H9 (cell line): Measurements from ENCODE around the gene FAXDC2. TPM values are rescaled to one million over a fixed set of nuclear protein-coding genes. Genes with fewer than 3 reads are reported as not detected.
A peak's percentile ranks its signal among the peaks of the same experiment; 100 is the strongest.

Source experiments
- DNase-seq: peaks from one replicate; pipeline ENCODE4 v3.0.0-alpha.2; 2017
- H2AFZ ChIP-seq: one replicate; pipeline ENCODE4 v1.6.1; 2013; ENCODE audit warnings: mild to moderate bottlenecking, low read length, control low read depth, moderate library complexity
- H2AK5ac ChIP-seq: 2 replicates; pipeline ENCODE4 v1.6.1; 2013; ENCODE audit warnings: low read length, control low read depth, mixed read lengths; ENCODE audit not compliant: insufficient read length
- H2BK120ac ChIP-seq: one replicate; pipeline ENCODE4 v1.6.1; 2013; ENCODE audit warnings: low read depth, mild to moderate bottlenecking, low read length, control low read depth, inconsistent platforms; ENCODE audit not compliant: poor library complexity, severe bottlenecking
- H2BK12ac ChIP-seq: 2 replicates; pipeline ENCODE4 v1.6.1; 2013; ENCODE audit warnings: low read length, control low read depth, mixed read lengths, low read depth; ENCODE audit not compliant: insufficient read length
- H2BK15ac ChIP-seq: 2 replicates; pipeline ENCODE4 v1.6.1; 2013; ENCODE audit warnings: low read depth, low read length, control low read depth
- H2BK20ac ChIP-seq: one replicate; pipeline ENCODE4 v1.6.1; 2013; ENCODE audit warnings: low read depth, mild to moderate bottlenecking, low read length, control low read depth, inconsistent platforms; ENCODE audit not compliant: poor library complexity, severe bottlenecking
- H2BK5ac ChIP-seq: 2 replicates; pipeline ENCODE4 v1.6.1; 2013; ENCODE audit warnings: low read length, control low read depth, mixed read lengths; ENCODE audit not compliant: insufficient read length
- H3K14ac ChIP-seq: 2 replicates; pipeline ENCODE4 v1.6.1; 2013; ENCODE audit warnings: low read length, control low read depth; ENCODE audit not compliant: insufficient read depth
- H3K18ac ChIP-seq: 2 replicates; pipeline ENCODE4 v1.6.1; 2013; ENCODE audit warnings: low read depth, mild to moderate bottlenecking, mixed read lengths, low read length, control low read depth; ENCODE audit not compliant: insufficient read length
- H3K23ac ChIP-seq: 2 replicates; pipeline ENCODE4 v1.6.1; 2013; ENCODE audit warnings: low read length, control low read depth, mixed read lengths, low read depth; ENCODE audit not compliant: insufficient read length
- H3K23me2 ChIP-seq: 2 replicates; pipeline ENCODE4 v1.6.1; 2013; ENCODE audit warnings: low read depth, mild to moderate bottlenecking, mixed read lengths, low read length, control low read depth; ENCODE audit not compliant: insufficient read length, poor library complexity, severe bottlenecking
- H3K27ac ChIP-seq: 2 replicates; pipeline ENCODE4 v1.5.1; 2013; ENCODE audit warnings: low read length, control low read depth, mixed read lengths, low read depth; ENCODE audit not compliant: insufficient read length
- H3K27me3 ChIP-seq: 2 replicates; pipeline ENCODE4 v1.6.1; 2013; ENCODE audit warnings: low read length, control low read depth, inconsistent platforms; ENCODE audit not compliant: insufficient read depth
- H3K4ac ChIP-seq: 2 replicates; pipeline ENCODE4 v1.6.1; 2013; ENCODE audit warnings: low read depth, mild to moderate bottlenecking, control low read depth, inconsistent platforms, low read length, moderate library complexity
- H3K4me1 ChIP-seq: 2 replicates; pipeline ENCODE4 v1.6.1; 2013; ENCODE audit warnings: low read length, control low read depth, inconsistent platforms; ENCODE audit not compliant: insufficient read depth
- H3K4me2 ChIP-seq: 2 replicates; pipeline ENCODE4 v1.6.1; 2013; ENCODE audit warnings: low read length, control low read depth, mixed read lengths; ENCODE audit not compliant: insufficient read length, insufficient read depth
- H3K56ac ChIP-seq: 2 replicates; pipeline ENCODE4 v1.6.1; 2013; ENCODE audit warnings: low read depth, mild to moderate bottlenecking, mixed read lengths, low read length, control low read depth; ENCODE audit not compliant: insufficient read length
- H3K79me1 ChIP-seq: 2 replicates; pipeline ENCODE4 v1.6.1; 2013; ENCODE audit warnings: low read depth, mild to moderate bottlenecking, moderate library complexity, low read length, control low read depth, inconsistent platforms; ENCODE audit not compliant: insufficient read depth, poor library complexity, severe bottlenecking
- H3K79me2 ChIP-seq: 2 replicates; pipeline ENCODE4 v1.6.1; 2013; ENCODE audit warnings: low read length, control low read depth, inconsistent platforms; ENCODE audit not compliant: insufficient read depth
- H3K9ac ChIP-seq: 2 replicates; pipeline ENCODE4 v1.6.1; 2013; ENCODE audit warnings: low read length, control low read depth, mixed read lengths; ENCODE audit not compliant: insufficient read length; ENCODE audit errors: extremely low read depth
- H3K9me3 ChIP-seq: one replicate; pipeline ENCODE4 v1.6.1; 2013; ENCODE audit warnings: low read depth, low read length, inconsistent platforms; ENCODE audit not compliant: control insufficient read depth
- H3T11ph ChIP-seq: one replicate; pipeline ENCODE4 v1.6.1; 2013; ENCODE audit warnings: mild to moderate bottlenecking, low read length, control low read depth, inconsistent platforms
- H4K20me1 ChIP-seq: one replicate; pipeline ENCODE4 v1.6.1; 2013; ENCODE audit not compliant: control insufficient read depth, insufficient read length, insufficient read depth
- H4K5ac ChIP-seq: 2 replicates; pipeline ENCODE4 v1.6.1; 2013; ENCODE audit warnings: low read depth, mild to moderate bottlenecking, mixed read lengths, low read length, control low read depth; ENCODE audit not compliant: insufficient read length
- H4K8ac ChIP-seq: replicated peaks from 2 replicates; pipeline ENCODE4 v1.6.1; 2013; ENCODE audit warnings: low read length, control low read depth, mixed read lengths, low read depth; ENCODE audit not compliant: insufficient read length
- H4K91ac ChIP-seq: 2 replicates; pipeline ENCODE4 v1.6.1; 2013; ENCODE audit warnings: low read depth, mild to moderate bottlenecking, moderate library complexity, mixed read lengths, low read length, control low read depth; ENCODE audit not compliant: insufficient read length
- H3K27ac Mint-ChIP-seq, 3 experiments: 2 replicates in 2 of 3; 3 replicates in 1 of 3; pipeline ENCODE4 v1.8.0; 2020 to 2021; ENCODE audit warnings: mixed read lengths in 3 of 3, mild to moderate bottlenecking in 1 of 3, moderate library complexity in 1 of 3
- H3K27me3 Mint-ChIP-seq: 2 replicates; pipeline ENCODE4 v1.8.0; 2021; ENCODE audit warnings: low read depth, mild to moderate bottlenecking, moderate library complexity, mixed read lengths
- H3K36me3 Mint-ChIP-seq, 3 experiments: 2 replicates in 2 of 3; 3 replicates in 1 of 3; pipeline ENCODE4 v1.8.0; 2020 to 2021; ENCODE audit warnings: low read depth in 3 of 3, mixed read lengths in 3 of 3; ENCODE audit not compliant: insufficient read depth in 1 of 3
- H3K4me1 Mint-ChIP-seq, 2 experiments: 2 replicates each; pipeline ENCODE4 v1.8.0; 2020; ENCODE audit warnings: mixed read lengths in 2 of 2
- H3K4me3 Mint-ChIP-seq, 2 experiments: 2 replicates in 1 of 2; 3 replicates in 1 of 2; pipeline ENCODE4 v1.8.0; 2020 to 2021; ENCODE audit warnings: mild to moderate bottlenecking in 2 of 2, mixed read lengths in 2 of 2, moderate library complexity in 1 of 2
- H3K9me3 Mint-ChIP-seq, 2 experiments: 2 replicates in 1 of 2; 3 replicates in 1 of 2; pipeline ENCODE4 v1.8.0; 2020; ENCODE audit warnings: mild to moderate bottlenecking in 2 of 2, mixed read lengths in 2 of 2, moderate library complexity in 1 of 2
- WGBS: extraction: QIAGEN DNeasy Blood & Tissue Kit; methylation state at CpG from one replicate; pipeline ENCODE4 v1.1.7; 2013; ENCODE audit warnings: missing lambda C conversion rate, low lambda C conversion rate, mixed read lengths; ENCODE audit not compliant: insufficient read length; ENCODE audit errors: extremely low coverage; 5-methylcytosine and 5-hydroxymethylcytosine counted together
- total RNA-seq: library from RNA; stranded (reverse); gene quantifications from 2 replicates; pipeline ENCODE4 v1.2.1, GENCODE V29; 2021
- TF ChIP-seq, protein P1 (sequence below): fragments of 200-600 bp; sonication (generic); conservative IDR thresholded peaks from 3 replicates; pipeline ENCODE4 v1.8.0; 2021; ENCODE audit warnings: antibody characterized with exemption, mild to moderate bottlenecking

Gene FAXDC2
- total RNA-seq, 1 experiment from 2014 or later: 3.0 TPM

DNA sequence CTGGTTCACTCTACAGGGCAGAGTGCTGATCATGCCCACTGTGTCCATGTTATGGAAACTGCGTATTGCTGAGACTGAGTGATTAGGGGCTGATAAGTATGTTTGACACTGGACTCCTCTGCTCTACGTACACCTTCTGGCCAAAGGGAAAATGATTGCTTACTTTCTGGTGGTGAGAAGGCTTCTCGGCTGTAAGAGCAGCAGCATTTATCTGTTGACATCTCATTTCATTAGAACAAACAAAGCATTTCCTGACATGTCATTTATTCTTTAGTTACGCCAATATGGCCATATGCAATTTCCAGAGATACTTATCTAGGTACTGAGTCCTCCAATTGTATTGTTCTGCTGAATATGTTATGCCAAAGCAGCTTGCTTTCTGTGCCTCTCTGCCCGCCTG lies 5.6 kb downstream of the FAXDC2 start:
- no peak overlapping the region for H3K9ac ChIP-seq
- no peaks in the 10 kb centered on the region for H3K27me3 Mint-ChIP-seq
- no peak overlapping the region for H3T11ph ChIP-seq
- H3K14ac ChIP-seq: no peak overlapping the region
- no peaks in the 10 kb centered on the region for H4K20me1 ChIP-seq
- H3K9me3 ChIP-seq: no peaks in the 10 kb centered on the region
- no peak overlapping the region for H2BK5ac ChIP-seq
- no peak overlapping the region for H2BK15ac ChIP-seq
- no peak overlapping the region for H3K18ac ChIP-seq
- TF ChIP-seq, protein P1, sequence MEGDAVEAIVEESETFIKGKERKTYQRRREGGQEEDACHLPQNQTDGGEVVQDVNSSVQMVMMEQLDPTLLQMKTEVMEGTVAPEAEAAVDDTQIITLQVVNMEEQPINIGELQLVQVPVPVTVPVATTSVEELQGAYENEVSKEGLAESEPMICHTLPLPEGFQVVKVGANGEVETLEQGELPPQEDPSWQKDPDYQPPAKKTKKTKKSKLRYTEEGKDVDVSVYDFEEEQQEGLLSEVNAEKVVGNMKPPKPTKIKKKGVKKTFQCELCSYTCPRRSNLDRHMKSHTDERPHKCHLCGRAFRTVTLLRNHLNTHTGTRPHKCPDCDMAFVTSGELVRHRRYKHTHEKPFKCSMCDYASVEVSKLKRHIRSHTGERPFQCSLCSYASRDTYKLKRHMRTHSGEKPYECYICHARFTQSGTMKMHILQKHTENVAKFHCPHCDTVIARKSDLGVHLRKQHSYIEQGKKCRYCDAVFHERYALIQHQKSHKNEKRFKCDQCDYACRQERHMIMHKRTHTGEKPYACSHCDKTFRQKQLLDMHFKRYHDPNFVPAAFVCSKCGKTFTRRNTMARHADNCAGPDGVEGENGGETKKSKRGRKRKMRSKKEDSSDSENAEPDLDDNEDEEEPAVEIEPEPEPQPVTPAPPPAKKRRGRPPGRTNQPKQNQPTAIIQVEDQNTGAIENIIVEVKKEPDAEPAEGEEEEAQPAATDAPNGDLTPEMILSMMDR: no peak
- H4K91ac ChIP-seq: no peak overlapping the region
- H3K4me1 ChIP-seq: no peaks in the 10 kb centered on the region
- H4K8ac ChIP-seq: no peak overlapping the region
- no peak overlapping the region for H2AK5ac ChIP-seq
- no peaks in the 10 kb centered on the region for H3K9me3 Mint-ChIP-seq
- no peak overlapping the region for H4K5ac ChIP-seq
- H2BK12ac ChIP-seq: no peak overlapping the region
- H3K27me3 ChIP-seq: no peaks in the 10 kb centered on the region
- WGBS: no CpG with 5 or more reads among the region's 5 CpGs
- H3K27ac Mint-ChIP-seq: peak overlapping the region in 1 of 3 experiments; percentile 55; a peak in 1 of 7 replicates
- peaks cover 7 to 8% of the 10 kb centered on the region in 2 experiments for H3K4me1 Mint-ChIP-seq
- DNase-seq: no peak
- H3K56ac ChIP-seq: no peak overlapping the region
- no peaks in the 10 kb centered on the region; a peak in 1 of 7 replicates for H3K36me3 Mint-ChIP-seq
- H2BK120ac ChIP-seq: no peak overlapping the region
- H3K27ac ChIP-seq: no peak overlapping the region
- no peaks in the 10 kb centered on the region for H3K79me1 ChIP-seq
- H3K4ac ChIP-seq: no peak overlapping the region
- no peak overlapping the region for H3K4me2 ChIP-seq
- H3K23me2 ChIP-seq: no peaks in the 10 kb centered on the region
- H2AFZ ChIP-seq: no peak overlapping the region
- no peak overlapping the region for H3K23ac ChIP-seq
- no peaks in the 10 kb centered on the region for H3K79me2 ChIP-seq
- no peak overlapping the region for H3K4me3 Mint-ChIP-seq
- no peak overlapping the region for H2BK20ac ChIP-seq
